SH-SY5Y (cell line): ENCODE measurements around the gene ZNF655.

Experiments used
- GATA2 ChIP-seq: IDR thresholded peaks from 2 replicates; pipeline ENCODE4 v1.6.1; 2011; ENCODE audit warnings: mild to moderate bottlenecking, low read depth, low read length
- GATA3 ChIP-seq: IDR thresholded peaks from 2 replicates; pipeline ENCODE4 v1.6.1; 2011; ENCODE audit warnings: low read depth, mild to moderate bottlenecking, low read length, moderate library complexity

The ZNF655 gene

DNA sequence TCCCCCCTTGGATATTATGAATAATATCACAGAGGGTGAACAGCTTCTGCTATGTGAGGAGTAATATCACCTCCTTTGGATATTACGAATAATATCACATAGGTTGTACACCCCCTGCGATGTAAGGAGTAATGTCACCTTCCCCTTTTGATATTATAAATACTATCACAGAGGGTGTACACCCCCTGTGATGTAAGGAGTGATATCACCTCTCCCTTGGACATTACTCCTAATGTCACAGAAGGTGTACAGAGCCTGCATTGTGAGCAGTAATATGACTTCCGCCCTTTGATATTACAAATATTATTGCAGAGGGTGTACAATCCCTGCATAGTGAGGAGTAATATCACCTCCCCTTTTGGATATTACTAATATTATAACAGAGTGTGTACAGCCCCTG, 30.4 kb downstream of the ZNF655 start:
- TF ChIP-seq GATA2 (no peak), GATA3 (no peak)

- TF ChIP-seq GATA2 (no peak), GATA3 (no peak)
These were observed 36.7 kb downstream of the ZNF655 start for GRCh38 chr7:99594948-99595745.

GRCh38 chr7:99596408-99596955, 38.0 kb downstream of the ZNF655 start:
- no peak for TF ChIP-seq GATA2
- TF ChIP-seq GATA3: no peak

GRCh38 chr7:99597762-99598501, 39.5 kb downstream of the ZNF655 start, which contains the start of gene TMEM225B:
TMEM225B (plus strand) TSS chr7:99598267; CDS start chr7:99604389, 6,122 bp downstream.
- TF ChIP-seq GATA3 (no peak), GATA2 (no peak)

DNA sequence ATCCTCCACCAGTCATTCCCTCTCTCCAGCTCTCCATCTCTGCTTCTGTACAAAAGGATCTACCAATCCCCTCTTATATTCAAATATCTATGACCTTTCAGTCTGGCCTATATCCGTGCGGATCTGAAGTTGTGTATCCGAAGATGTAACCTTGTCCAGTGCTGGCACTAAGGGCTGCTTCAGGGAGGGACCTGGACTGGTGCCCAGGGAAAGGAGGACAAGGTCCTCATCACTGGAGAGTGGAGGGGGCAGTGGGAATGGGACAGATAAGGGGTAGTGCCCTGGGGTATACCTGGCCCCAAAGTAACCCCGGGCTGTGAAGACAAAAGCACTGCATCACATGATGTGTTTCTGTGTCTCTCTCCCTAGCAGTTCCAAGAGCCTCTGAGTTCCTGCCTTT, 41.4 kb downstream of the ZNF655 start:
- TF ChIP-seq GATA3: no peak
- no peak for TF ChIP-seq GATA2

DNA sequence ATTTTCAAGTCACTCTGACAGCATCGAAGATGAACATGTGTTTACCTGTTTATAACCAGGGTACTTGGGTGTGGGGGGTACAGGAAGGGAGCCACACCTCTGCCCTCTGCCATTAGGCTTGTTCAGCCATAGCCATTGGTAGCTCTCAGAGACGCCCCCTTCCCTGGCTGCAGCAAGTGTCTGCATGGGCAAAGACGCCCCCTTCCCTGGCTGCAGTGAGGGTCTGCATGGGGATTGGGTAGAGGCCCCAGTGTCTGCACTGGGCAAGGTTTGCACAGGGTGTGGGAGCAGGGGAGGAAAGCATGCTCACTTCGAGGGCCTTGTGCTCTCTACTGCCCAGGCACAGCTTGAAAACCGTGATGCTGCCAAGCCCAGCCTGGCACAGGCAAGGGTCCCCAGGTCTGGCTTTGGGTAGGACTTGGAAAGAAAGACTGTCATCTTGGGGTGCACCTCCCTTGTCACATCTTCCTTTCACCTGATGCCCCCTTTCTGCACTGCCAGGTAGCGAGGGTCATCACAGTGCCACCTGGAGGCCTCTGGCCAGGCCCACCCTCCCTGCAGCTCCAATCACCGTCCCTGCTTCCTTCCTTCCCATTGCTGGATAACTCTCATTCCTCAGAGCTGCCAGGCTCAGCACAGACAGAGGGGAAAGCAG, 43.3 kb downstream of the ZNF655 start:
- TF ChIP-seq GATA3 (no peak), GATA2 (no peak)

GRCh38 chr7:99605527-99605926, 47.1 kb downstream of the ZNF655 start:
- TF ChIP-seq GATA3 (no peak), GATA2 (no peak)

- TF ChIP-seq GATA2: no peak
- TF ChIP-seq GATA3: no peak
These were observed 48.1 kb downstream of the ZNF655 start for GRCh38 chr7:99606531-99606930.

DNA sequence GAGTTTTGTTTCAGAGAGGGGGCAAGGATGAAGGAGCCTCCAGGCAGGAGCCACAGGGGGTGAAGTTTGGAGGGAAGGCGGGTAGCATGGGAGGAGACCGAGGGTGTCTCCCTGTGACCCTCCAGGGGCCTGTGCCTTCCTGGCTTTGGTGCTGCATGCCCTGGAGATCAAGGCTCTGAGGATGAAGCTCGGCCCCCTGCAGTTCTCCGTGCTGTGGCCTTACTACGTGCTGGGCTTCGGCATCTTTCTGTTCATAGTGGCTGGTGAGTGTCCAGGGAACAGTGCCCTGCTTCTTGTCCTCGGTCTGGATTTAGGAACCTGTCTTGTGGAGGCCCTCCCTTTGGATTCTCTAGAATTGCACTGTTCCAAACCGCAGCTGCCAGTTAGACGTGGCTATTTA, 49.1 kb downstream of the ZNF655 start:
- TF ChIP-seq GATA3 (no peak), GATA2 (no peak)

DNA sequence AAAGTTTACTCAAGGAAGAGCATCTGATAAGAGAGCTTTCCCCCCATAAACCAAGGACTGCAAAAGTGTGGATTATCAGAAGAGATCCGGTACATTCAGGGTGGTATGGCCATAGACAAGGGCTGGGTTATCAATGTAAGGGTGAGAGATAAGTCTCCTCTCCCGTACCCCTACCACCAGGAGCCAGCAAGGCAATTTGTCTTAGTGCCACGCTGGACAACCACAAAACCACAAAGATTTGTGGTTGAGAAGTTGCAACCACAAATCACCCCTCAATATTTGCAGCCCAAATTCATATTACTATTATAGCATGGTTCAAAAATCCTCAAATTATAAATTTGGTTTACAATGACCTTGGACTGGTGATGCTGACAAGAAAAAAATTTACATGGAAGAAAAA, 56.1 kb downstream of the ZNF655 start:
- TF ChIP-seq GATA3: no peak
- no peak for TF ChIP-seq GATA2

DNA sequence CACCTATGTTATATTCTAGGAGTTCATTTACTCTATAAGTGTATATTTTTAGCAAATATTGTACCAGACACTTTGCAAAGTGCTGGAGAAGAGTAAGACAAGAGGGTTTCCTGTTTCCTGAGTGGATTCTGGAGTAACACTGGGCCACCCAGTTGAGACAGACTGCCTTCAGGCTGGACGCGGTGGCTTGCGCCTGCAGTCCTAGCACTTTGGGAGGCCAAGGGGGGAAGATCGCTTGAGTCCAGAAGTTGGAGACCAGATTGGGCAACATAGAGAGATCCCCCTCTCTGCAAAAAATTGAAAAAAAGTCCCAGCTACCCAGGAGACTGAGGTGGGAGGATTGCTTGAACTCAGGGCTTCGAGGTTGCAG, 57.5 kb downstream of the ZNF655 start:
- TF ChIP-seq GATA3: no peak
- TF ChIP-seq GATA2: no peak

GRCh38 chr7:99616359-99617191, 58.1 kb downstream of the ZNF655 start, which contains the start of gene ZSCAN25:
ZSCAN25 (plus strand) TSS chr7:99616946; CDS start chr7:99619607, 2,661 bp downstream.
- TF ChIP-seq GATA2: no peak
- TF ChIP-seq GATA3: no peak

DNA sequence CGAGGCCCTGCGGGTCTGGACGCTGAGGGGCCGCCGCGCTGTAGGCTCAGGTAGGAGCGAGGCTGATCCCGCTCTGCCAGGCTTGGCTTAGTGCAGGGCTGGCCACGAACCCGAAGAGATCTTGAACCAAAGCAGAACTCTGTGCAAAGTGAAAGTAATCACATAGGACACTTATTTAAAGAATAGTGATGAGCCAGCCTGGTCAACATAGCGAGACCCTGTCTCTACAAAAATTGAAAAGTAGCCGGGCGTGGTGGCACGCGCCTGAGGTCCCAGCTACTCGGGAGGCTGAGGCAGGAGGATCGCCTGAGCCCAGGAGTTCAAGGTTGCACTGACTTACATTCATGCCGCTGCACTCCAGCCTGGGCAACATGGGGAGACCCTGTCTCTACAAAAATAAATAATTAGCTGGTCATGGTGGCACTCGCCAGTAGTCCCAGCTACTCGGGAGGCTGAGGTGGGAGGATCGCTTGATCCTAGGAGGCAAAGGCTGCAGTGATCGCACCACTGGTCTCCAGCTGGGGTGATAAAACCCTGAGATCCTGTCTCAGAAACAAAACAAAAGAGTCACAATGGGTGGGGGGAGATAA, 58.8 kb downstream of the ZNF655 start:
- TF ChIP-seq GATA2 (no peak), GATA3 (no peak)
